Uterus (tissue), 2 donors: Measurements from ENCODE around the gene FBLN2.

ENCODE experiments used
- POLR2A ChIP-seq, 2 donors: fragments of 450-650 bp; IDR thresholded peaks; one replicate each; pipeline ENCODE4 v1.6.1; 2016; ENCODE audit warnings: antibody characterized with exemption in 2 of 2, mild to moderate bottlenecking in 1 of 2, moderate library complexity in 1 of 2
- TF ChIP-seq, protein P1 (sequence below), 4 experiments: fragments of 200-600 bp in 2 of 4; fragments of 450-650 bp in 2 of 4; sonication (generic) in 2 of 4; IDR thresholded peaks; one replicate each; pipeline ENCODE4 v1.5.1; 2016 to 2019; ENCODE audit warnings: antibody characterized with exemption in 4 of 4, mild to moderate bottlenecking in 2 of 4, moderate library complexity in 1 of 4

DNA sequence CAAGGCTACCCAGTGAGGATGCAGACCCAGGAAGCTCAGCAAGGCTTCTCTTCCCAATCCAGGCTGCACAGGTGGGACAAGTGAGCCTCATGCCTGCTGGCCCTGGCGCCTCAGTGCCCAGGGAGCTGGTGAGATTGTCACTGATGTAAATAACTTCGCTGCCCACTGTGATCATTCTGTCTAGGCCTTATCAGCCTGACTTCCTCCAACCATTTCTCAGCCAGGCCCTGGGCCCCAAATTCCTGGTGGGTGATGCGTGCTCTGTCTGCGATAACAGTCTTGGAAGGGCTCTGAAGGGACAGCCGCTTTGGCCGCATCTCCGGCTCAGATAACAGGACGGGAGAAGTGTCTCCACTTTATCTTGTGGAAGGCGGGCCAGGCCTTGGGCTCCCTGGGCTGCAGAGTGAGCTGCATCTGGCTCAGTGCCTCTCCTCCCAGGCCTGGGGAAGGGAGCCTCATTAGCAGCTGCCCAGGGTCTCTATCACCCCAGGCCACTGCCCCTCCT, 2.2 kb upstream of the FBLN2 start:
- TF ChIP-seq, protein P1, sequence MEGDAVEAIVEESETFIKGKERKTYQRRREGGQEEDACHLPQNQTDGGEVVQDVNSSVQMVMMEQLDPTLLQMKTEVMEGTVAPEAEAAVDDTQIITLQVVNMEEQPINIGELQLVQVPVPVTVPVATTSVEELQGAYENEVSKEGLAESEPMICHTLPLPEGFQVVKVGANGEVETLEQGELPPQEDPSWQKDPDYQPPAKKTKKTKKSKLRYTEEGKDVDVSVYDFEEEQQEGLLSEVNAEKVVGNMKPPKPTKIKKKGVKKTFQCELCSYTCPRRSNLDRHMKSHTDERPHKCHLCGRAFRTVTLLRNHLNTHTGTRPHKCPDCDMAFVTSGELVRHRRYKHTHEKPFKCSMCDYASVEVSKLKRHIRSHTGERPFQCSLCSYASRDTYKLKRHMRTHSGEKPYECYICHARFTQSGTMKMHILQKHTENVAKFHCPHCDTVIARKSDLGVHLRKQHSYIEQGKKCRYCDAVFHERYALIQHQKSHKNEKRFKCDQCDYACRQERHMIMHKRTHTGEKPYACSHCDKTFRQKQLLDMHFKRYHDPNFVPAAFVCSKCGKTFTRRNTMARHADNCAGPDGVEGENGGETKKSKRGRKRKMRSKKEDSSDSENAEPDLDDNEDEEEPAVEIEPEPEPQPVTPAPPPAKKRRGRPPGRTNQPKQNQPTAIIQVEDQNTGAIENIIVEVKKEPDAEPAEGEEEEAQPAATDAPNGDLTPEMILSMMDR (IDR thresholded peaks at IDR 0.05), result no peak
- no peak for TF ChIP-seq POLR2A (IDR thresholded peaks at IDR 0.05)
